UCSD-AML1 (cell line): Measurements from ENCODE around the gene TCF4.

Source experiments
- DNase-seq: peaks from one replicate; lab custom pipeline; 2025; ENCODE audit not compliant: unreplicated experiment; lab: John Stamatoyannopoulos, UW

The TCF4 gene

GRCh38 chr18:55446996-55447671, 140.9 kb downstream of the TCF4 start:
- DNase-seq: no peak

- DNase-seq: no peak
These were observed 143.5 kb downstream of the TCF4 start for GRCh38 chr18:55444536-55444935.

GRCh38 chr18:55443776-55444175, 144.2 kb downstream of the TCF4 start:
- no peak for DNase-seq

- DNase-seq: no peak
These were observed 145.4 kb downstream of the TCF4 start for GRCh38 chr18:55442561-55442960.

- DNase-seq: no peak
These were observed 147.0 kb downstream of the TCF4 start for GRCh38 chr18:55440988-55441387.

- DNase-seq: no peak
These were observed 148.9 kb downstream of the TCF4 start for GRCh38 chr18:55439056-55439455.

- DNase-seq: no peak
These were observed 152.4 kb downstream of the TCF4 start for GRCh38 chr18:55435592-55435991.

- no peak for DNase-seq
These were observed 154.3 kb downstream of the TCF4 start for GRCh38 chr18:55433648-55434047.

GRCh38 chr18:55433140-55433539, 154.9 kb downstream of the TCF4 start:
- DNase-seq: no peak

- DNase-seq: no peak
These were observed 155.5 kb downstream of the TCF4 start for GRCh38 chr18:55432307-55433040.

- DNase-seq: no peak
These were observed 158.0 kb downstream of the TCF4 start for GRCh38 chr18:55430026-55430425.

GRCh38 chr18:55427951-55428350, 160.0 kb downstream of the TCF4 start:
- DNase-seq: no peak

- no peak for DNase-seq
These were observed 162.3 kb downstream of the TCF4 start for GRCh38 chr18:55425698-55426097.

- no peak for DNase-seq
These were observed 165.4 kb downstream of the TCF4 start for GRCh38 chr18:55422456-55423180.

- DNase-seq: no peak
These were observed 166.2 kb downstream of the TCF4 start for GRCh38 chr18:55421615-55422419.

- DNase-seq: no peak
These were observed 166.7 kb downstream of the TCF4 start for GRCh38 chr18:55421308-55421614.

GRCh38 chr18:55420665-55421307, 167.2 kb downstream of the TCF4 start:
- no peak for DNase-seq

GRCh38 chr18:55419947-55420664, 167.9 kb downstream of the TCF4 start:
- DNase-seq: no peak

GRCh38 chr18:55419132-55419946, 168.7 kb downstream of the TCF4 start:
- no peak for DNase-seq
